Endothelial cell of umbilical vein (primary cell): ENCODE measurements around the gene PDE11A. TPM values are rescaled to one million over a fixed set of nuclear protein-coding genes. Genes with fewer than 3 reads are reported as not detected.

Source experiments
- BruUV-seq: library from RNA; stranded (reverse); fragments of 400-500 nt; replicated peaks from 2 replicates; lab custom pipeline; 2021; lab: Mats Ljungman, UMichigan
- CTCF ChIA-PET: fragments of 300-600, 350-600 bp; sonication (Branson Sonifier 250); formaldehyde crosslinking; loops from one replicate; lab custom pipeline; 2021; ENCODE audit warnings: antibody characterized with exemption, inconsistent platforms; lab: Charles Lee
- POLR2A ChIA-PET: fragments of 300-600, 350-600 bp; sonication (Branson Sonifier 250); formaldehyde crosslinking; loops from one replicate; lab custom pipeline; 2021; ENCODE audit warnings: antibody characterized with exemption, inconsistent platforms; lab: Charles Lee
- DNase-seq: peaks from one replicate; pipeline ENCODE4 v3.0.0-alpha.2; 2011; ENCODE audit warnings: low read depth, low spot score
- FAIRE-seq: peaks from 2 replicates; lab custom pipeline; 2011; peaks lifted over from hg19 to GRCh38; lab: Jason Lieb, UNC
- H2AFZ ChIP-seq: 2 replicates; pipeline ENCODE4 v1.6.0; 2012; ENCODE audit warnings: low read depth, low read length, control low read depth, inconsistent platforms
- H3K27ac ChIP-seq: 2 replicates; pipeline ENCODE4 v1.5.1; 2011; ENCODE audit warnings: low read depth, mild to moderate bottlenecking, control low read depth, low read length, moderate library complexity; ENCODE audit not compliant: insufficient read depth
- H3K27me3 ChIP-seq, 2 experiments: 2 replicates each; pipeline versions ENCODE4 v1.6.0 to v1.6.1; 2011; ENCODE audit warnings: low read length in 2 of 2, mixed read lengths in 1 of 2; ENCODE audit not compliant: control insufficient read depth in 2 of 2, insufficient read depth in 2 of 2
- H3K36me3 ChIP-seq, 2 experiments: 2 replicates in 1 of 2; 3 replicates in 1 of 2; pipeline ENCODE4 v1.5.1; 2011; ENCODE audit warnings: low read length in 2 of 2, mild to moderate bottlenecking in 1 of 2, moderate library complexity in 1 of 2; ENCODE audit not compliant: control insufficient read depth in 2 of 2, insufficient read depth in 2 of 2; ENCODE audit errors: extremely low read depth in 1 of 2
- H3K4me1 ChIP-seq: 3 replicates; pipeline ENCODE4 v1.5.1; 2011; ENCODE audit warnings: mild to moderate bottlenecking, low read length; ENCODE audit not compliant: control insufficient read depth, insufficient read depth; ENCODE audit errors: extremely low read depth
- H3K4me2 ChIP-seq: 2 replicates; pipeline ENCODE4 v1.6.1; 2011; ENCODE audit warnings: low read length, control low read depth, mixed read lengths; ENCODE audit not compliant: insufficient read depth
- H3K4me3 ChIP-seq, 3 experiments: fragments of 200-600 bp in 1 of 3; sonication (generic), shearing (Covaris generic) in 1 of 3; replicated peaks in 1 of 3; 2 replicates each; pipeline ENCODE4 v1.5.1; 2011 to 2016; ENCODE audit warnings: control low read depth in 3 of 3, low read length in 3 of 3, mild to moderate bottlenecking in 2 of 3, inconsistent platforms in 1 of 3, low read depth in 1 of 3, moderate library complexity in 1 of 3; ENCODE audit not compliant: insufficient read depth in 1 of 3
- H3K79me2 ChIP-seq: 2 replicates; pipeline ENCODE4 v1.6.0; 2012; ENCODE audit warnings: low read length, inconsistent platforms; ENCODE audit not compliant: control insufficient read depth, insufficient read depth
- H3K9ac ChIP-seq: replicated peaks from 2 replicates; pipeline ENCODE3; 2011; ENCODE audit warnings: low read length, control low read depth; ENCODE audit not compliant: insufficient read depth; ENCODE audit errors: extremely low read depth
- H3K9me1 ChIP-seq: replicated peaks from 3 replicates; pipeline ENCODE4 v1.6.0; 2011; ENCODE audit warnings: mild to moderate bottlenecking, low read length; ENCODE audit not compliant: control insufficient read depth, insufficient read depth; ENCODE audit errors: extremely low read depth
- H3K9me3 ChIP-seq: replicated peaks from 2 replicates; pipeline ENCODE4 v1.5.1; 2012; ENCODE audit warnings: low read length, inconsistent platforms; ENCODE audit not compliant: control insufficient read depth, insufficient read depth
- H4K20me1 ChIP-seq: replicated peaks from 2 replicates; pipeline ENCODE3; 2011; ENCODE audit warnings: mild to moderate bottlenecking, low read length; ENCODE audit not compliant: control insufficient read depth, insufficient read depth; ENCODE audit errors: extremely low read depth
- EZH2 ChIP-seq: IDR thresholded peaks from 2 replicates; pipeline ENCODE4 v1.6.1; 2012; ENCODE audit warnings: borderline replicate concordance, low read depth, mild to moderate bottlenecking, moderate library complexity, low read length, inconsistent platforms; ENCODE audit not compliant: severe bottlenecking
- FOS ChIP-seq: IDR thresholded peaks from 2 replicates; pipeline ENCODE4 v1.6.1; 2011; ENCODE audit warnings: mild to moderate bottlenecking, low read length, moderate library complexity, borderline replicate concordance; ENCODE audit not compliant: insufficient read depth
- GATA2 ChIP-seq: IDR thresholded peaks from 2 replicates; pipeline ENCODE4 v1.7.0; 2011; ENCODE audit warnings: low read depth, mild to moderate bottlenecking, moderate library complexity, mixed read lengths, low read length; ENCODE audit not compliant: insufficient read length, insufficient read depth
- JUN ChIP-seq: IDR thresholded peaks from 2 replicates; pipeline ENCODE4 v1.6.1; 2011; ENCODE audit warnings: borderline replicate concordance, low read depth; ENCODE audit not compliant: insufficient read length, insufficient read depth
- MAX ChIP-seq: IDR thresholded peaks from 2 replicates; pipeline ENCODE4 v1.6.1; 2011; ENCODE audit not compliant: insufficient read depth, insufficient read length
- MYC ChIP-seq: IDR thresholded peaks from one replicate; pipeline ENCODE4 v1.6.1; 2011; ENCODE audit warnings: mild to moderate bottlenecking, low read depth, low read length
- POLR2A ChIP-seq: IDR thresholded peaks from 2 replicates; pipeline ENCODE4 v1.6.1; 2012; ENCODE audit warnings: low read depth, mild to moderate bottlenecking, control low read depth, low read length
- POLR2AphosphoS5 ChIP-seq: IDR thresholded peaks from 2 replicates; pipeline ENCODE4 v1.6.1; 2012; ENCODE audit warnings: low read depth, mild to moderate bottlenecking, control low read depth, low read length, moderate library complexity; ENCODE audit not compliant: insufficient read depth
- dilution Hi-C: fragments of 300-500 bp; cut with MboI; formaldehyde crosslinking; loops from one replicate; pipeline ENCODE4 v1.15.0; 2019; ENCODE audit warnings: low sequenced_read_pairs; ENCODE audit not compliant: extremely low pct_ligation_motif_present
- intact Hi-C: fragments of 100-400 bp; cut with micrococcal nuclease; formaldehyde crosslinking; loops from one replicate; pipeline ENCODE4 v1.10.0; 2022
- polyA plus RNA-seq, 4 experiments: library from polyadenylated mRNA; depleted of rRNA in 3 of 4; stranded (reverse) in 3 of 4; unstranded in 1 of 4; fragments of >200 nt; gene quantifications; 2 replicates each; pipeline versions ENCODE4 v1.2.1 to v1.2.3, GENCODE V29; 2011 to 2012; ENCODE audit warnings: missing spikeins in 1 of 4
- total RNA-seq: library from RNA; stranded (reverse); gene quantifications from 2 replicates; pipeline ENCODE4 v1.2.3, GENCODE V29; 2021
- TF ChIP-seq, protein P1 (sequence below), 2 donors: IDR thresholded peaks; 1 replicate in 1 of 2; 2 replicates in 1 of 2; pipeline ENCODE4 v1.5.1; 2011; ENCODE audit warnings: low read length in 2 of 2, mild to moderate bottlenecking in 2 of 2, moderate library complexity in 2 of 2, control low read depth in 1 of 2, inconsistent platforms in 1 of 2, low read depth in 1 of 2; ENCODE audit not compliant: insufficient read depth in 1 of 2; ENCODE audit errors: extremely low read depth in 1 of 2

Gene PDE11A
- total and polyA plus RNA-seq, 2 donors (not counting 3 experiments of a cell fraction or from before 2014, with no cell fraction given), result 0.07 to 0.51 TPM

DNA sequence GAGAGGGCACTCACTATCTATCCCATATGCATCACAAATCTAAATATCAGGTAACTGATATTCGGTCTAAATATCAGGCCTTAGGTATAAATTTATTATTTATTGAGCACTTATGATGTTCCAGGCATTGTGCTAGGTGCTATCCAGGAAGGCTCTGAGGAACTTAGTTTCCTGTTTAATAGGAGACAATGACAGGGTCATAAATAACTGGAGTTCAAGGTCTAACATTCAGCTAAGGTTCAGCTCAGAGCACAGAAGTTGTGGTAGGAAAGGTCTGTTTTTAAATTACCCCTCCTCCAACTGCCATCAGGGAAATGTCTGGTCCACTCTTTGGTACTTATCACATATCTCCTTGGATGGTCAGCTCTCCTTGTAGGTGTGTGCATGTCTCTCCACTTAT lies 486.4 kb downstream of the PDE11A start:
- intact Hi-C loops, result no loop called here
- dilution Hi-C loops, result no loop called here
- TF ChIP-seq POLR2AphosphoS5, result no peak
- TF ChIP-seq EZH2, result no peak
- TF ChIP-seq FOS, result no peak
- no peak for TF ChIP-seq POLR2A
- TF ChIP-seq MYC, result no peak
- TF ChIP-seq MAX, result no peak
- TF ChIP-seq, protein P1, sequence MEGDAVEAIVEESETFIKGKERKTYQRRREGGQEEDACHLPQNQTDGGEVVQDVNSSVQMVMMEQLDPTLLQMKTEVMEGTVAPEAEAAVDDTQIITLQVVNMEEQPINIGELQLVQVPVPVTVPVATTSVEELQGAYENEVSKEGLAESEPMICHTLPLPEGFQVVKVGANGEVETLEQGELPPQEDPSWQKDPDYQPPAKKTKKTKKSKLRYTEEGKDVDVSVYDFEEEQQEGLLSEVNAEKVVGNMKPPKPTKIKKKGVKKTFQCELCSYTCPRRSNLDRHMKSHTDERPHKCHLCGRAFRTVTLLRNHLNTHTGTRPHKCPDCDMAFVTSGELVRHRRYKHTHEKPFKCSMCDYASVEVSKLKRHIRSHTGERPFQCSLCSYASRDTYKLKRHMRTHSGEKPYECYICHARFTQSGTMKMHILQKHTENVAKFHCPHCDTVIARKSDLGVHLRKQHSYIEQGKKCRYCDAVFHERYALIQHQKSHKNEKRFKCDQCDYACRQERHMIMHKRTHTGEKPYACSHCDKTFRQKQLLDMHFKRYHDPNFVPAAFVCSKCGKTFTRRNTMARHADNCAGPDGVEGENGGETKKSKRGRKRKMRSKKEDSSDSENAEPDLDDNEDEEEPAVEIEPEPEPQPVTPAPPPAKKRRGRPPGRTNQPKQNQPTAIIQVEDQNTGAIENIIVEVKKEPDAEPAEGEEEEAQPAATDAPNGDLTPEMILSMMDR (IDR thresholded peaks at IDR 0.05; ENCODE audit: extremely low read depth in 1 of 2, insufficient read depth in 1 of 2, low read depth in 1 of 2, low read length in 2 of 2), result no peak
- no peak for TF ChIP-seq JUN
- TF ChIP-seq GATA2, result no peak
- no peaks in the 10 kb centered on the region for H3K79me2 ChIP-seq
- no peak overlapping the region for H2AFZ ChIP-seq
- no peak overlapping the region for H3K27ac ChIP-seq
- no peak overlapping the region for H3K4me3 ChIP-seq
- no TSS peak for BruUV-seq
- no peak for FAIRE-seq
- ChIA-PET POLR2A (no interaction called here), CTCF (interaction anchor here (0.6 to 3.7 kb wide), 3 partner anchors 11 to 251 kb away, joined by 3 to 14 read pairs (median 3); no protein-coding TSS in a partner anchor)
- no peak overlapping the region for H3K4me2 ChIP-seq
- no peaks in the 10 kb centered on the region for H3K4me1 ChIP-seq
- DNase-seq, result no peak
- no peak overlapping the region for H3K9ac ChIP-seq
- no peaks in the 10 kb centered on the region for H3K9me3 ChIP-seq
- H4K20me1 ChIP-seq, result no peaks in the 10 kb centered on the region
- H3K9me1 ChIP-seq, result no peaks in the 10 kb centered on the region
- H3K36me3 ChIP-seq, result no peaks in the 10 kb centered on the region
- no peaks in the 10 kb centered on the region for H3K27me3 ChIP-seq
